HG03442 (cell line): ENCODE measurements around the gene KCNQ1OT1.

Source experiments
- ATAC-seq: cut with Tn5 transposase; IDR thresholded peaks from one replicate; pipeline ENCODE4 v1.9.1; 2021; ENCODE audit warnings: mild to moderate bottlenecking, moderate library complexity; ENCODE audit not compliant: unreplicated experiment

Gene KCNQ1OT1

DNA sequence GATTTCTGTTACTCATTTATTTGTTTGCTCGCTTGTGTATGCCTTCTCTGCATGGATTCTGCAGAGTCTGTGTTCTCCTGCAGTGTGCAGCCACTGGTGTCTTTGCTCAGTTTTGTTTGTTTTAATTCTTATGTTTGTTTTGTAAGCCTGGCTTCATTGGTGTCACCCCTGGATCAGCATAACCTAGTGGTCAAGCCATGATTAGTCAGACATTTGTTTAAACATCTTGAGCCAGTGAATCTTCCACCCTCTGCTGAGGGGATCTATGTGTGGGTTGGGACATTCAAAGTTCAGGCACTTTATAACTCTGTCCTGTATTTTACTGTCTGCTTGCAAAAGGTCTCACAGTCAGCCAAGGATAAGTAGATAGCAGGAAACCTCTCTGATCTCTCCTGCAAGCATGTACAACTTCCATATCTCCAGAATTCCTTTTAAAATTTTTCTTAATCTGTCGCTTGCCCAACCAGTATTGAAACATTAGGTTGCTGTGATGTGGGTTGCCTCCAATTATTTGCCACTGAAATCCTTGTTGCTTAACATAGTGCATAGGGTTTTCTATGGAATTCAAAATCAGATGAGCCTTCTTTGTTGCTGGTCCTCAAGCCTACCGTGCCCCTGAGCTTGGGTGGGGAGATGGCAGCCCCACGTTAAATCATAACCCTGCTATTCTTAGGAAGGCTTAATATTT is 86.8 kb downstream of the KCNQ1OT1 start:
- ATAC-seq = no peak

DNA sequence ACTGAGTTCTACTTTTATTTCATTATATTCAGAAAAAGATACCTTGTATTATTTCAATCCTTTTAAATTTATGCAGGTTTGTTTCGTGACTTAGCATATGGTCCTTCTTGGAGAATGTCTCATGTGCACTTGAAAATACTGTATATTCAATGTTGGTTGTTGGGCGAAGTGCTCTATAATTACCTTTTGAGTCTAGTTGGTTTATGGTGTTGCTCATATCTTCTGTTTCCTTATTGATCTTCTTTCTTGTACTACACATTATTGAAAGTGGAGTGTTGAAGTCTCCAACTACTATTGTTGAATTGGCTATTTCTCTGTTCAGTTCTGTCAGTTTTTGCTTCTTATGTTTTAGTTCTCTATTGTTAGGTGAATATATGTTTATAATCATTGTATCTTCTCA is 90.4 kb downstream of the KCNQ1OT1 start:
- no peak for ATAC-seq

DNA sequence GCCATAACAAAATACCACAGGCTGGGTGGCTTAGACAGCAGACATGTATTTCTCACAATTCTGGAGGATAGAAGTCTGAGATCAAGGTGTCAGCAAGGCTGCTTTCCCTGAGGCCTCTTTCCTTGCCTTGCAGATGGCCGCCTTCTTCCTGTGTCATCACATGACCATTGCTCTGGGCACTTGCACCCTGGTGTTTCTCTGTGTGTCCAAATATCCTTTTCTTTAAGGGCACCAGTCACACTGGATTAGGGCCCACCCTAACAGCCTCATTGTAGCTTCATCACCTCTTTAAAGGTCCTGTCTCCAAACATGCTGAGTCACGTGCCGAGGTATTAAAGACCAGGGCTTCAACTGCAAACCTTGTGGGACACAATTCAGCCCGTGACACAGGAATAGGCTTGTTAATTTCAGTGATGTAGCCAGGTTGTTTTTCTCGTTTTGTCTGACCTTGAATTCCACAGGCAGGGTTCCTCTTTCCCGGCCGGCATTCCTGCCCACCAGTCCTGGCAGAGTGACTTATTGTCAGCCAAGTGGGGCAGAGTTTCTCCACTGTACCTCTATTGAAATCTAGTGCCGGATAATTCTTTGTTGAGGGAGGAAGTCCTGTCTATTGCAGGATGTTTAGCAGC is 100.1 kb downstream of the KCNQ1OT1 start:
- no peak for ATAC-seq

DNA sequence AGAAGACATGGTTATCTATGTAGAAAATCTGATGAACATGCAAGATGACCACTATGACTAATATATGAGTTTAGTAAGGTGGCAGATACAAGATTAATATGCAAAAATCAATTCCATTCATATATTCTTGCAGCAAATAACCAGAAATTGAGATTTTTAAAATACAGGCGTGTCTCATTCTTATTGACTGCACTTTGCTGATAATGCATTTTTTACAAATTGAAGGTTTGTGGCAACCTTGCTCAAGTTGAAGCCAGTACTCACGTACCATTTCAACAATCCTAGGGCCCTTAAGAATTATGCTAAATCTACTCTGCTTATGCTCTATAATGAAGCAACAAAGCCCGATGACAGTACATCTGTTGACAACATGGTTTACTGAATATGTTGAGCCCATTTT is 104.6 kb downstream of the KCNQ1OT1 start:
- no peak for ATAC-seq

DNA sequence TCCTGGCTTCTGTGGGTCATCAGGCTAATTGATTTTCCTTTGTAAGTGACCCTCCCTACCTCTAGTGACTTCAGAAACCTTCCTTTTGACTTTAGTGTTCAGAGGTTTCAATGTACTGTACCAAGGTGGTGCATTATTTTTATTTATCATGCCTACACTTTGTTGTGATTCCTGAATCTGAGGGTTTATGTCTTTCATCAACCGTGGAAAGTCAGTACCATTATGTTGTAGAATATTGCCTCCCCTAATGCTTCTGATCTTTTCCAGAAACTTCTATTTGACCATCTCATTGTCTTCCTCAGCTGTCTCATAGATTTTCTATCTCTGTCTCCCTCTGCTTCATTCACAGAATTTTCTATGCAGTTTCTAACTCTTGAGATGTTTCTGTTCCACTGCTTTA is 105.5 kb downstream of the KCNQ1OT1 start:
- no peak for ATAC-seq

DNA sequence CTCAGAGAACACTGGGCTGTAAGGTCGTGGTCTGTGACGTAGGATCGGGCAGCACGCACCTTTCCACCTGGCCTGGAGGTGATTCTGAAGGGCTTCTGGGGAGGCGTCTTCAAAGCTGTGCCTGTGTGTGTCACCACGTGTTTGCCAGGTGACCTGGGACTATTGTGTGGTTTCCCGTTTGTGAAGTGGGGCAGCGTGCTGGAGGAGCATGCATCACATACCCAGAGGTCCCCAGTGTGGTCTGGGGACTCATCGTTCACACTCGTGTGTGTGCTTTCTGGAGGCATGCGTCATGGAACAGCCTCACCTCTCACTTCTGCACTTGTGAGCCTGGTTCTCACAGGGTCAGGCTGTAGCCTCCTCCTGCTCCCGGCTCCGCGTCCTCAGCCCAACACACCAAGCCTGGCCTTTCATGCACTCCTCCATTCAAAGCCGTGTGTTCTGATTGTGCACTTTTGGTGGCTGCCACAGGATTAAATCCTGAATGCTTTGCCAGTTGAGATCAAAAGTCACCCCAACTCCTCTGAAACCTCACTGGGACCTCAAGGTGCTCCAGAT is 106.3 kb downstream of the KCNQ1OT1 start:
- ATAC-seq = no peak

DNA sequence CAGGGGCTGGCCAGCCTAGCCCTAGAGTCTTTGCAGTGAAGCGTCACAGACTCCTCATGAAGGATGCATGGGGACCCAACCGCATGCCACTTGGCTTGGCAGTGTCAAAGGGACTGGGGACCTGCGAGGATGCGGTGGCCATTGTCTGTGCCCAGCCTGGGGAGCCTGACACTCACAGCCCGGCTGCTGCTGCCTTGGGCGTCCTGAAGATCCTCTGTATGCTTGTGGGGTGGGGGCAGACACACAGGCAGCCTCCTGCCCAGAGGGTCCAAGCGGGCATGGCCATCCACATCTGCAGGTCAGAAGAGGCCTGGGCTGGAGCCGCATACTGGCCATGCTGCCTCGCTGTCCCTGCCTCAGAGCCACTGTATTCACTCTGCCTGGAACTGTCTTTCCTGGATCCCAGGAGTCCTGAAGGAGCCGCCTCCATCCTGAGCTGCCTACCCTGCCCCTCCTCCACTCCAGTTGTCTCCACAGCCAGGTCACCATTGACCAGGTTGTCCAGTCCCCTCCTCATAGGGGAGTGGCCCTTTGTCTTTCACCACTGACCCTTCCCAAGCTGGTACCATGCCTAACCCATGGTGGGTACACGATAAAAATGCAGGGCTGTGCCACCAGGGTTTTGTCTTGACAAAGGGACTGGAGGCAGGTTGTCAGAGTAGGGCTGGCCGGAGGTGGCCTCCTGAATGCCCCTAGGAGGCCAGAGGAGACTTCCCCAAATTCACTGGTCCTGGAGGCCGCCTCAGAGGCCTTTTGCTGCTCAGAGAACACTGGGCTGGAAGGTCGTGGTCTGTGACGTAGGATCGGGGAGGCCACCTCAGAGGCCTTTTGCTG is 107.0 kb downstream of the KCNQ1OT1 start:
- no peak for ATAC-seq

DNA sequence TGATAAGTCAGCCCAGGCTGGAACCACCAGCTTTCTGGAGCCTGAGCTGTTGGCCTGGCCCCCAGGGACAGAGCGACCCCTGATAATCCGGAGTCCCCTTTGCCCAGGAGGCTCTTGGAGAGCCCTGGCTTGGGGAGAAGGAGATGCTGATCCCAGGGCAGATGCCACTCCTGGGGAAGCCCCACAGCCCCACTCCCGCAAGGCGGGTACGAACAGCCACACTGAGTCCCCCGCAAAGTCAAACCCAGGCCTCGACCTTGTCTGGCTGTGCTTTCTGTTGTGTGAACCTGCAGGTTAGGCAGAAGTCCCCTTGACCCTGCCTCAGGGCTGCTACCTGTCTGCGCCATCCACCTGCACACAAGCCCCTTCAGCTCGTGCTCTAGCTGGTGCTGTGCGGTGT is 108.0 kb downstream of the KCNQ1OT1 start:
- ATAC-seq = no peak

DNA sequence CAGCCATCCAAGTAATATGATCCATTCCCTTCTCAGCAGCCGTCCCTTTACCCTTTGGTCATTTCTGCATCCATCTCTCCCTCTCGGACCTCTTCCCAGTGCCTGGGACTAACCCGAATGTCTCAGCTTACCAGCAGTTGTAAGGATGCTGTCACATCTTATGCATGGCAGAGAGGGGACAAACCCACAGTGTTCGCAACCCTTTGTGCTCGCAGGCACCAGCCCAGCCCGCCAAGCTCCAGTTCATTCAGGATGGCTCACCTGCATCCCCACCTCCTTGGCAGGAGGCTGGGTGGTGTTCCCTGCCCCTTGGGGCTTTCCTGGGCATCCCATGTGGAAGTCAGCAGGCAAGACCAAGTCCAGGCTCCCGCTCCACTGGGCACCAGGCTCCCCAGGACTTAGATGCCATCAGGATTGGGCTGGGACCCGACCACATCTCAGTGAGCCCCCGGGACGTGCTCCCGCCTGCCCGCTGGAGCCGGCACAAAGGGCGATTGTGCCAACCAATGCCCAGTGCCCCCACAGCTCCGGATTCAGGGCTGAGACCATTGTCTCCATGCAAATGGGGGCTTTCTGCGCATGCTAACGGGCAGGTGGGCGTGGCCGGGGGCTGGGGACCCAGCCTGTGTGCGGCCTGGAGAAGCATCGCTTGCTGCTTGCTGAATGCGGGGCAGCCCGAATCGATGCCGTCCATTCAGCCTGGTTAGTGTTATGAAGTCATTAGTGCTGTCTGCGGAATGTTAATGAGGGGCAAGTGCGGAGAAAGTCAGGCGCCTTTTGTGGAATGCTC is 108.6 kb downstream of the KCNQ1OT1 start:
- ATAC-seq = no peak

DNA sequence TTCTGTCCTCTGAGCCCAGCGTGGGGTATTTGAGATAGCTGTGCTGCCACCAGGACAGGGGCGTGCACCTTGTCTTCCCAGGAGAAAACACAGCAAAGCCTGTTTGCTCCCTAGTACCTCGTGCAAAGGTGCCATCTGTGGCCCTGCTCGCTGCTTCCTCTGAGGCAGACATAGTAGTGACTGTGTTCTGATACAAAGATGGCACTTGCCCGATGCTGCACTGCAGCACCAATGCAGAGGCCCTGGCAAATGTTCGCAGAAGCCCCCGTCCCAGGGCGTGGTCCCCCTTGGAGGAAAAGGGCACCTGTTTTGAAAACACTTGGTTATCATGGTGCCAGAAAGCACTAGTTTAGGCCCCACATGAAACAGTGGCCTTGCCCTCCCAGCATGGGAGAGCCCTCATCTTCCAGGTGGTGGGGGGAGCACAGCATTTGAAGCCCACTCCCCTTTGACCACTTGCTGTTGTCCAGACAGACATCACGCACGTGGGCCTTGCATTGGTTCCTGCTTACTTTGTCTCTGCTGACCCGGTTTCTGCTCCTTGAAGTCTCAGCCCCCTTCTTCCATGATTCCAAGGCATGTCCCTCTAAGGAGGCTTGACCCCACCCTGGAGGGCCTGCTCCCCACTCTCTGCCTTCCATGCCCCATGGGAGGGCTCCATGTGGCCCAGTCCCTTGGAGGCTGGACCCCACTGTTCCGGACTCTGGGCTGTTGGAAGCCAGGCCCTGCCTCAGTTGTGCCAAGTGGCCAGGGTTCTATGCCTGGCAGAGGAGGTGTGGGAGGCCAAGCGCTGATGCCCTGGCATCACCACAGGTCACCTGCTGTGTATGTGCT is 109.4 kb downstream of the KCNQ1OT1 start:
- ATAC-seq = no peak

DNA sequence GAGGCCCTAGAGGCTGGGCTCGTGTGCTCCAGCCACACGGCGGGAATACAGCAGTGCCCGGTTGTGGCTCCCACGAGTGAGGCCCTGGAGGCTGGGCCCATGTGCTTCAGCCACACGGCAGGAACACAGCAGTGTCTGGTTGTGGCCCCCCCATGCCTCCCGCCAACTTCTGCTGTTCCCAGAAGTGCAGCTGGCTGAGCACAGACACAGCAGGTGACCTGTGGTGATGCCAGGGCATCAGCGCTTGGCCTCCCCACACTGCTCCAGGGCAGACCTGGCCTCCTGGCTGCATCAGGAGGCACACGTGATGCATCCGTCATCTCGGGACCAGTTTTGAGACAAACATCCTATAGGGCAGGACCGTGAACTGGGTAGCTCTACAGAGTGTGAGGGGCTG is 110.3 kb downstream of the KCNQ1OT1 start:
- ATAC-seq = no peak

DNA sequence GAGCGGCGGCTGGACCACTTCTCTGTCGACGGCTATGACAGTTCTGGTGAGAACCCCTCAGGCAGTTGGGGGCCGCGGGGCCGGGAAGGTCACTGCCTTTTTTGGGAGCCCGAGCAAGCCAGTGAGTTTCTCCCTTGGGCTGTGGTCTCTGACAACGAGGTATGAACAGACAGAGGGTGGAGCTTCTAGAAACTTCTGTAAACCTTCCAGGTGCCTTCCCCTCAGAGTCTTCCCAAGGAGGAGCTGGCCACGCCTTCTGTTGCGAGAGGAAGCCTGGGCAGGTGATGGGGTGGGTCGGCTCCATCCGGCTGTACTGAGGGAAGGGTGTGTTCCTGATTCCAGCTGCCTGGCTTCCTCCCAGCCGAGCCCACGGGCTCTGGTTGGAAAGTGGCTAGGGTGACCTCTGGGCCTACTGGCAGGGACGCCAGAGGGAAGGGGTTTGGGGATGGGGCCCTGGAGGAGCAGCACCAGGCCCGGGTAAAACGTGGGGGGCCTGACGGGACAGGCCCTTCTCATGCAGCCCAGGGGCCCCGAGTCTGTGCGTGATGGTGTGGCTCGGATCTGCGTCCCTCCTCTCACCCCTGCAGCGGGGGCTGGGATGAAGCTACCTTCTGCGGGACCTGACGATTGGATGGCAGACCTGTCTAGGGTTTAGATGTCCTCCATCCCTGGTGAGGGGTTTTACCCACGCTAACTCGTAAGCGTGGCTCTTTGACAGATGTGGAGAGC is 110.8 kb downstream of the KCNQ1OT1 start:
- no peak for ATAC-seq

DNA sequence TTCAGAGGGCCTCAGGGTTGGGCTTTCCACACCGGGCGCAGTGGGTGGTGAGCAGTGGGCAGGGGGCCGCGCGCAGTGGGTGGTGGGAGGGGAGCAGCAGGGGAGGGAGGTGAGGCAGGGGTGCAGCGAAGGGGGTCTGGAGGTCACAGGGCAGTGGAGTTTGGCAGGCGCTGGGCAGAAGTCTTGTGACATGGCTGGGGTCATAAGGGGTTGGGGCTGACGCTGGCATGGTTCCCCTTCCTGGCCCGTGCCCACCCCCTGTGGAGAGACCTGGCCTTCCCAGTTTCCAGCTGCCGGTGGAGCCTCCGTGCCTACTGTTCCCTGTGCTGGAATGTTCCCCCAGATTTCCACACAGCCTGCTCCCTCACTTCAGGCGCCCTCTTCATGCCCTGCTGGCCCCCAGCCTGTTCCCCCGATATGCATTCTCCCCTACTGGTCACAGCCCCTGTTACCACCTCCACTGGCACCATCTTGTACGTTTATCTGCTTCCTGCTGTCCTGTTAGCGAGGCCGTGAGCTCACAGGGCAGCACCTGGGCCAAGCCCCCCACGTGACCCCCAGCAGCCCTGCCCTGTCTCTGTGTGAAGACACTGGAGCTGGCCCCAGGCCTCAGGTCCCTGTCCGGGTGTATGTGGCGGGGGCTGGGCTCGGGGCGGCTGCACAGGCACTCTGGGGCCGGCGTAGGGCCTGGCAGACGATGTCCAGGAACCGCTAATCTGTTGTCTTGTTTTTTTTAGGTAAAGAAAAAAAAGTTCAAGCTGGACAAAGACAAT is 111.6 kb downstream of the KCNQ1OT1 start:
- no peak for ATAC-seq

DNA sequence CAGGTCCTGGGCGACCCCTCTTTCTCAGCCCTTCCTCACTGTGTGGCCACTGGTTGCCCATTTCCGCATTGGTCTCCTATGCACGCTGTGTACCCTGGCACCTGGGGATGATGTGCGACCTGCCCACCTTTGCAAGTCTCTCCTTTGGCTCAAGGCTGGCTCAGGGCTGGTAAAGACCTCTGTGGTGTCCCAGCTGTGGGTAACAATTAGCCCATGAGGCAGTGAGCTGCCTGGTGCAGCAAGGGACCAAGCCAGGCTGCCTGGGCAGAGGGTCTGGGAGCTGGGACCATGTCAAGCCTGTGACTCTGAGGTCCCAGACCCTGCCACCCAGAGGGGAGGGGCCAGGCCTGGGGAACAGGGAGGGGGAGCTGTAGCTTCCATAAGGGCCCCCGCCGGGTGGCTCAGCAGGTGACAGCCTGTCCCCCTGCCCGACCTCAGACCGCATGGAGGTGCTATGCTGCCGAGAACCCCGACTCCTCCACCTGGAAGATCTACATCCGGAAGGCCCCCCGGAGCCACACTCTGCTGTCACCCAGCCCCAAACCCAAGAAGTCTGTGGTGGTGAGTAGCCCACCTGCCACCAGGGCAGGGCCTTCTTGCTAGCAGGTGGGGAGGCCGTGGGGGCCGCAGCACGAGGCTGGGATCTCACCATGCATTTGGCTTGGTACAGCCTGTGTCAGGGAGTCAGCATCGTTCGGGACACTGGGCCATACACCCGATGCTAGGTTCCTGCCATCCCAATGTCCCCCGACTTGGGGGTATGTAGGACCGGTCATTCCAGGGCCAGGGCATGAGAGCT is 112.5 kb downstream of the KCNQ1OT1 start:
- ATAC-seq = no peak

DNA sequence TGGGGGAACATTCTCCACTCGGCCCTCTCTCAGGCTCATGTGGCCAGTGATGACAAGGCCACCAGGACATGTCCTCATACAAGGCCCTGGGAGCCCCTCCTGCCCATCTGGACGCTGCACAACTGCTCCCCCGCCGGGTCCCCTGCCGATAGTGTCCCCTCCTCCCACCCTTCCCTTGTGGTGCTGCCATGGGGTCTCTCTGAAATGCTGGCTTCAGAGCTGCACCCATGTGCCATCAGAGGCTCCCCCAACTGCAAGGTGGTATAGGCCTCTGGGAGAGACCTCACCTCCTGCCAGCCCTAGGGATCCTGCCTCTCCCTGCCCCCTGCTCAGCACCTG is 113.0 kb downstream of the KCNQ1OT1 start:
- no peak for ATAC-seq

DNA sequence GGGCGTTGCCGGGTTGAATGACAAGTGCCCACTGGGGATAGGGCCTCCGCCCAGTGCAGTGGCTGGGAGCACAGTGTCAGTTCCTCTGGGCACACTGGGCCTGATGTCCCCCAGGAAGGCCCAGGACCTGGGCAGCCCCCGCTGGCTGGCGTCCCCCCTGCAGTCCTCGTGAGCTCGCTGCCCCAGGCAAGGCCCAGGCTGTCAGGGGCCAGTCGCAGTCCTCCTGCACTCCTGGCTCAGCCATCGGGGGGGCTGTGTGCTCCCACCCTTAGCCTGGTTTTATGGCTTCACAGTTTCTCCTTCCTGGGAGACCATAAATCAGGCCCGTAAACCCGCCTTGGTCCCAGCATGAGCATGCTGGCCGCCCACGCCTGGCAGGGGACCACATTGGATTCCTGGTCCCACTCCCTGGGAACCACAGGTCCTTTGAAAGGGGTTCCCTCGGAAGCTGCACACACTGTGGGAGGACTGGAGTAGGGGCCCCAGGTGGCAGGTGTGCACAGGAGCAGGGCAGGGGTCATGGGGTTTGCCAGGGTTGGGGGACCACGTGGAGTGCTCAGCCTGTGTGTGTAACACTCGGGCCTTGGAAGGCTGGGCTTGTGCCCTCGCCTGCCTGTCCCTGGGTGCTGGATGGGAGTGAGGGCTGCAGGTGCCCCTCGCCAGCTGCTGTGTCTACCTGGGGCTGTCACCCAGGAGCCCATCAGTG is 113.6 kb downstream of the KCNQ1OT1 start:
- ATAC-seq = no peak

DNA sequence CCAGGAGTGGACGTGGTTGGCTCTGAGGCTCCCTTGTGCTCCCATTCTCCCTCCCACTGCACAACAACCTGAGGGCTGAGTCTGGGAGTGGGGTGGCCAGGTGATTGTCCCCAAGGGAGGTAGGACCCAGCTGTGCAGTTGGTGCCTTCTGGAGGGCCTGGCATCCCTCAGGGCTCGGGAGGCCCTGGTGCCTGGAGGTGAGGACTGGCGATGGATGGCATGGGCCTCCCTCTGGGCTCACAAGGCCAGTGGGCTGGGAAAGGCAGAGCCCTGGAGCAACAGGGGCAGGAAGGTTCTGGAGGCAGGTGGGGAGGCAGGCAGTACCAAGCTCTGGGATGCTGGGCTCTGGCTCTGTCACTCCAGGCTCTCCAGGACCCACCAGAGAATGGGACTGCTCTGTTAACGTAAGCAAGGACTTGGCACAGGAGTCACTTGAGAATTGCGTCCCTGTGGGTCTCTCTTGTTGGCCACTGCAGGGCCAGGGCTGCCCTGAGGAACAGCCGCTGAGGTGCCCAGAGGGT is 114.2 kb downstream of the KCNQ1OT1 start:
- no peak for ATAC-seq
